Middle frontal gyrus (tissue), 1 donor: ENCODE measurements around the gene AP3S1.
"Not testable (repeated sequence)": the region's sequence is repeated elsewhere in the genome, so short reads cannot be mapped to it uniquely, and the experiment has no call there.

Source experiments
- DNase-seq: peaks from one replicate; pipeline ENCODE4 v3.0.0-alpha.2; 2015; ENCODE audit warnings: low spot score; ENCODE audit errors: extremely low spot score

Gene AP3S1

GRCh38 chr5:115869256-115869795, 27.6 kb downstream of the AP3S1 start:
- no peak for DNase-seq

GRCh38 chr5:115872447-115872846, 30.7 kb downstream of the AP3S1 start:
- no peak for DNase-seq

- no peak for DNase-seq
Measured at GRCh38 chr5:115873392-115873791, 31.7 kb downstream of the AP3S1 start.

GRCh38 chr5:115875447-115875846, 33.7 kb downstream of the AP3S1 start:
- DNase-seq, result no peak

- not testable (repeated sequence) for DNase-seq
Measured at GRCh38 chr5:115877342-115877741, 35.6 kb downstream of the AP3S1 start.

- not testable (repeated sequence) for DNase-seq
Measured at GRCh38 chr5:115882434-115882833, 40.7 kb downstream of the AP3S1 start.

GRCh38 chr5:115884704-115885103, 43.0 kb downstream of the AP3S1 start:
- DNase-seq, result no peak

GRCh38 chr5:115885208-115885607, 43.5 kb downstream of the AP3S1 start:
- not testable (repeated sequence) for DNase-seq

GRCh38 chr5:115888027-115888426, 46.3 kb downstream of the AP3S1 start:
- no peak for DNase-seq

- DNase-seq, result no peak
Measured at GRCh38 chr5:115892021-115892420, 50.3 kb downstream of the AP3S1 start.

GRCh38 chr5:115894342-115894741, 52.6 kb downstream of the AP3S1 start:
- DNase-seq, result no peak

- no peak for DNase-seq
Measured at GRCh38 chr5:115895821-115896220, 54.1 kb downstream of the AP3S1 start.

- no peak for DNase-seq
Measured at GRCh38 chr5:115898656-115899055, 56.9 kb downstream of the AP3S1 start.

GRCh38 chr5:115907177-115907576, 65.4 kb downstream of the AP3S1 start:
- no peak for DNase-seq

GRCh38 chr5:115913623-115914400, 72.1 kb downstream of the AP3S1 start:
- DNase-seq, result not testable (repeated sequence)

GRCh38 chr5:115920171-115920725, 78.5 kb downstream of the AP3S1 start:
- DNase-seq, result no peak

GRCh38 chr5:115928578-115929407, 87.1 kb downstream of the AP3S1 start:
- not testable (repeated sequence) for DNase-seq

- not testable (repeated sequence) for DNase-seq
Measured at GRCh38 chr5:115930171-115930570, 88.4 kb downstream of the AP3S1 start.

- DNase-seq, result no peak
Measured at GRCh38 chr5:115930630-115931337, 89.0 kb downstream of the AP3S1 start.

GRCh38 chr5:115932991-115933390, 91.3 kb downstream of the AP3S1 start:
- no peak for DNase-seq

- no peak for DNase-seq
Measured at GRCh38 chr5:115934388-115934974, 92.7 kb downstream of the AP3S1 start.
